Esophagus squamous epithelium (tissue), 4 donors: Measurements from ENCODE around the gene PRKCZ.

Experiments used
- CTCF ChIP-seq, 6 experiments: fragments of 450-650 bp in 4 of 6; fragments of 200-600 bp in 2 of 6; sonication (generic) in 2 of 6; IDR thresholded peaks; one replicate each; pipeline ENCODE4 v1.5.1; 2016 to 2019; ENCODE audit warnings: antibody characterized with exemption in 6 of 6, mild to moderate bottlenecking in 4 of 6, moderate library complexity in 4 of 6
- POLR2A ChIP-seq, 4 donors: fragments of 450-650 bp; IDR thresholded peaks; one replicate each; pipeline ENCODE4 v1.6.1; 2017; ENCODE audit warnings: antibody characterized with exemption in 4 of 4, mild to moderate bottlenecking in 4 of 4, moderate library complexity in 3 of 4

- TF ChIP-seq CTCF (IDR thresholded peaks at IDR 0.05) (no peak), POLR2A (IDR thresholded peaks at IDR 0.05) (no peak)
These were observed 147.5 kb downstream of the PRKCZ start for GRCh38 chr1:2197707-2198165.
